Sigmoid colon (tissue), 7 donors: ENCODE measurements around the gene NCR3LG1. TPM values are rescaled to one million over a fixed set of nuclear protein-coding genes. Genes with fewer than 3 reads are reported as not detected.

Experiments used
- DNase-seq: peaks from one replicate; pipeline ENCODE4 v3.0.0-alpha.2; 2019
- H3K27ac ChIP-seq, 4 donors: fragments of 200-600 bp; sonication (generic); one replicate each; pipeline ENCODE4 v1.5.1; 2016 to 2019; ENCODE audit warnings: mild to moderate bottlenecking in 1 of 4
- H3K27me3 ChIP-seq, 3 donors: fragments of 200-600 bp; sonication (generic); one replicate each; pipeline ENCODE4 v1.5.1; 2019; ENCODE audit warnings: mild to moderate bottlenecking in 1 of 3
- H3K36me3 ChIP-seq, 4 donors: fragments of 200-600 bp; sonication (generic); one replicate each; pipeline ENCODE4 v1.5.1; 2016 to 2019
- H3K4me1 ChIP-seq, 4 donors: fragments of 200-600 bp; sonication (generic); one replicate each; pipeline ENCODE4 v1.5.1; 2017 to 2019
- H3K4me3 ChIP-seq, 4 donors: fragments of 200-600 bp; sonication (generic); one replicate each; pipeline ENCODE4 v1.5.1; 2017 to 2019; ENCODE audit warnings: mild to moderate bottlenecking in 2 of 4, moderate library complexity in 1 of 4
- H3K9me3 ChIP-seq, 4 donors: fragments of 200-600 bp in 3 of 4; sonication (generic) in 3 of 4; one replicate each; pipeline versions ENCODE4 v1.5.1 to v1.6.1; 2013 to 2019
- CTCF ChIP-seq, 4 experiments: fragments of 450-650 bp in 3 of 4; fragments of 200-600 bp in 1 of 4; IDR thresholded peaks; one replicate each; pipeline ENCODE4 v1.5.1; 2016 to 2019; ENCODE audit warnings: antibody characterized with exemption in 4 of 4, mild to moderate bottlenecking in 3 of 4, moderate library complexity in 2 of 4
- EP300 ChIP-seq, 4 donors: sonication (generic); formaldehyde crosslinking; IDR thresholded peaks; one replicate each; pipeline ENCODE4 v1.6.1; 2017; ENCODE audit warnings: antibody characterized with exemption in 4 of 4
- POLR2A ChIP-seq, 2 donors: fragments of 450-650 bp; IDR thresholded peaks; one replicate each; pipeline ENCODE4 v1.6.1; 2016; ENCODE audit warnings: antibody characterized with exemption in 2 of 2, mild to moderate bottlenecking in 2 of 2, moderate library complexity in 2 of 2
- POLR2AphosphoS5 ChIP-seq, 4 donors: sonication (generic); formaldehyde crosslinking; IDR thresholded peaks; one replicate each; pipeline ENCODE4 v1.6.1; 2017; ENCODE audit warnings: antibody characterized with exemption in 4 of 4
- WGBS, 2 donors: extraction: QIAGEN DNeasy Blood & Tissue Kit; methylation state at CpG; one replicate each; pipeline ENCODE4 v1.1.7; 2013; 5-methylcytosine and 5-hydroxymethylcytosine counted together
- intact Hi-C: fragments of 100-400 bp; cut with DNase I; formaldehyde crosslinking; loops from one replicate; pipeline ENCODE4 v1.15.1; 2023
- polyA plus RNA-seq, 3 donors: library from polyadenylated mRNA; stranded (reverse); fragments of 200-250 nt; gene quantifications; one replicate each; pipeline ENCODE4 v1.2.3, GENCODE V29; 2013
- total RNA-seq, 4 donors: library from RNA; depleted of rRNA; stranded (reverse); fragments of >200 nt; gene quantifications; one replicate each; pipeline ENCODE4 v1.1.0, GENCODE V29; 2016
- donor health status: healthy with polysubstance abuse.
- donor health status: Bipolar disorder and iron deficiency.
- donor health status: healthy.

The NCR3LG1 gene, protein sequence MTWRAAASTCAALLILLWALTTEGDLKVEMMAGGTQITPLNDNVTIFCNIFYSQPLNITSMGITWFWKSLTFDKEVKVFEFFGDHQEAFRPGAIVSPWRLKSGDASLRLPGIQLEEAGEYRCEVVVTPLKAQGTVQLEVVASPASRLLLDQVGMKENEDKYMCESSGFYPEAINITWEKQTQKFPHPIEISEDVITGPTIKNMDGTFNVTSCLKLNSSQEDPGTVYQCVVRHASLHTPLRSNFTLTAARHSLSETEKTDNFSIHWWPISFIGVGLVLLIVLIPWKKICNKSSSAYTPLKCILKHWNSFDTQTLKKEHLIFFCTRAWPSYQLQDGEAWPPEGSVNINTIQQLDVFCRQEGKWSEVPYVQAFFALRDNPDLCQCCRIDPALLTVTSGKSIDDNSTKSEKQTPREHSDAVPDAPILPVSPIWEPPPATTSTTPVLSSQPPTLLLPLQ
- total RNA-seq (1 to 10 TPM; 1.4 to 2.9 (median 2.1) TPM), polyA plus RNA-seq (1 to 10 TPM in 1 of 3 donors, under 1 TPM in 1, not detected in 1; 0.69 to 4.6 TPM)

- peak within 1 kb of the TSS; percentile 57 to 92 (median 84) for H3K27ac ChIP-seq
- H3K36me3 ChIP-seq, result no peaks in the 10 kb centered on the region
- intact Hi-C loops, result loop anchor here (2.0 to 5.0 kb wide), 4 partner anchors 75 to 1176 kb away; partner anchors contain the start of genes GTF2H1, HPS5, NUCB2 and PIK3C2A
- peak; percentile 86 for DNase-seq
- 0% methylated on average over 61 of the region's 61 CpGs for WGBS, 2 donors
- TF ChIP-seq POLR2AphosphoS5 (IDR thresholded peaks at IDR 0.05) (peak in 3 of 4 donors; percentile 15 to 53 (median 41)), EP300 (IDR thresholded peaks at IDR 0.05) (peak in 1 of 4 donors; percentile 26), CTCF (IDR thresholded peaks at IDR 0.05) (no peak)
- peaks cover 0 to 31% (median 23%) of the 10 kb centered on the region in 4 donors for H3K4me1 ChIP-seq
- no peaks in the 10 kb centered on the region for H3K27me3 ChIP-seq
- no peaks in the 10 kb centered on the region for H3K9me3 ChIP-seq
- peak within 1 kb of the TSS; percentile 62 to 79 (median 70) for H3K4me3 ChIP-seq
Observed at GRCh38 chr11:17351510-17352176, at the start of gene NCR3LG1. Gene NCR3LG1, plus strand, starts transcription at chr11:17351800. Its CDS starts 170 bp downstream, at chr11:17351970.

DNA sequence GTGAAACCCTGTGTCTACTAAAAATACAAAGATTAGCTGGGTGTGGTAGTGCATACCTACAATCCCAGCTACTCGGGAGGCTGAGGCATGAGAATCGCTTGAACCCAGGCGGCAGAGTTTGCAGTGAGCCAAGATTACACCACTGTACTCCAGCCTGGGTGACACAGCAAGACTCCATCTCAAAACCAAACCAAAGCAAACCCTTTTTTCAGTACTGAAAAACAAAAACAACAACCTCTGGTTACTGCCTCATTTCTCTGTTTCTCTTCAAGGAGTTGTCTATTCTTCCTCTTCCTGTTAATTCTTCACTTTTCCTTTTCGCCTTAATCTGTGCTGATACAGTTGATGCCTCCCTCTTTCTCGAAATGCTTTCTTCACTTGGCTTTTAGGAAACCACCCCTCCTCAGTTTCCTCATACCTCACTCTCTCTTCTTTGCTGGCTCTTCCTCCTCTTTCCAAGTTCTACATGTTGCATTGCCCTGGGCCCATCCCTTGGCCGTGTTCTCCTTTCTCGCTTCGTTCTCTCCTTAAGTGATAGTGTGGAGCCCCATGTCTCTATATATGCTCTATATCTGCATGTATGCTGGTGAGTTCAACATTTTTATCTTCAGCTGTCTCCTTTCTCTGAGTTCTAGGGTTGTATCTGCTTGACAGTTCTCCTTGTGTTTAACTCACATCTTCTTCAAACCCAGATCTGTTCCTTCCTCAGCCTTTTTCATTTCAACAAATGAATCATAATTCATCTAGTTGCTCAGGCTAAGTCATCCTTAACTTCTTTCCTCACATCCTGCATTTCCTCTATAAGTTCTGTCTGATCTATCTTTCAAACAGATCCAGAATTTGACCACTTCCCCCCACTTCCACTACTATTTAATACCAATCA lies 38.0 kb upstream of the NCR3LG1 start:
- no peaks in the 10 kb centered on the region for H3K27me3 ChIP-seq
- no peaks in the 10 kb centered on the region for H3K4me1 ChIP-seq
- H3K36me3 ChIP-seq, result peaks cover 0 to 71% (median 15%) of the 10 kb centered on the region in 4 donors
- WGBS, 2 donors, result 95 to 96% methylated on average over 8 of the region's 8 CpGs
- H3K9me3 ChIP-seq, result no peaks in the 10 kb centered on the region
- no peak overlapping the region for H3K4me3 ChIP-seq
- TF ChIP-seq POLR2A (IDR thresholded peaks at IDR 0.05) (no peak), EP300 (IDR thresholded peaks at IDR 0.05) (no peak)
- no peak overlapping the region for H3K27ac ChIP-seq
- DNase-seq, result no peak
- intact Hi-C loops, result no loop called here

- Histone ChIP-seq H3K9me3 (no peaks in the 10 kb centered on the region), H3K27me3 (no peaks in the 10 kb centered on the region), H3K4me3 (no peak overlapping the region), H3K36me3 (peaks cover 0 to 70% (median 15%) of the 10 kb centered on the region in 4 donors), H3K4me1 (no peaks in the 10 kb centered on the region), H3K27ac (no peak overlapping the region)
- WGBS, 2 donors, result 70 to 78% methylated on average over 1 of the region's 1 CpG
- intact Hi-C loops, result no loop called here
- TF ChIP-seq POLR2A (IDR thresholded peaks at IDR 0.05) (no peak), EP300 (IDR thresholded peaks at IDR 0.05) (no peak), CTCF (IDR thresholded peaks at IDR 0.05) (no peak), POLR2AphosphoS5 (IDR thresholded peaks at IDR 0.05) (no peak)
- DNase-seq, result no peak
Observed at GRCh38 chr11:17314232-17314547, 37.4 kb upstream of the NCR3LG1 start.

GRCh38 chr11:17314904-17315426 lies 36.6 kb upstream of the NCR3LG1 start:
- Histone ChIP-seq H3K27me3 (no peaks in the 10 kb centered on the region), H3K27ac (no peak overlapping the region), H3K9me3 (no peaks in the 10 kb centered on the region), H3K4me1 (no peaks in the 10 kb centered on the region), H3K36me3 (peaks cover 0 to 70% (median 16%) of the 10 kb centered on the region in 4 donors), H3K4me3 (no peak overlapping the region)
- DNase-seq, result no peak
- 84 to 98% methylated on average over 1 of the region's 1 CpG for WGBS, 2 donors
- intact Hi-C loops, result no loop called here
- TF ChIP-seq CTCF (IDR thresholded peaks at IDR 0.05) (no peak), POLR2AphosphoS5 (IDR thresholded peaks at IDR 0.05) (no peak), POLR2A (IDR thresholded peaks at IDR 0.05) (no peak), EP300 (IDR thresholded peaks at IDR 0.05) (no peak)
